GM12874 (cell line): ENCODE data around the gene FAM107B.

ENCODE experiments used
- TF ChIP-seq, protein P1 (sequence below): IDR thresholded peaks from 2 replicates; pipeline ENCODE4 v1.5.1; 2011; ENCODE audit warnings: low read depth, mild to moderate bottlenecking, control low read depth, low read length, moderate library complexity; ENCODE audit not compliant: insufficient read depth

FAM107B gene

GRCh38 chr10:14658331-14659127, 116.2 kb downstream of the FAM107B start:
- TF ChIP-seq, protein P1, sequence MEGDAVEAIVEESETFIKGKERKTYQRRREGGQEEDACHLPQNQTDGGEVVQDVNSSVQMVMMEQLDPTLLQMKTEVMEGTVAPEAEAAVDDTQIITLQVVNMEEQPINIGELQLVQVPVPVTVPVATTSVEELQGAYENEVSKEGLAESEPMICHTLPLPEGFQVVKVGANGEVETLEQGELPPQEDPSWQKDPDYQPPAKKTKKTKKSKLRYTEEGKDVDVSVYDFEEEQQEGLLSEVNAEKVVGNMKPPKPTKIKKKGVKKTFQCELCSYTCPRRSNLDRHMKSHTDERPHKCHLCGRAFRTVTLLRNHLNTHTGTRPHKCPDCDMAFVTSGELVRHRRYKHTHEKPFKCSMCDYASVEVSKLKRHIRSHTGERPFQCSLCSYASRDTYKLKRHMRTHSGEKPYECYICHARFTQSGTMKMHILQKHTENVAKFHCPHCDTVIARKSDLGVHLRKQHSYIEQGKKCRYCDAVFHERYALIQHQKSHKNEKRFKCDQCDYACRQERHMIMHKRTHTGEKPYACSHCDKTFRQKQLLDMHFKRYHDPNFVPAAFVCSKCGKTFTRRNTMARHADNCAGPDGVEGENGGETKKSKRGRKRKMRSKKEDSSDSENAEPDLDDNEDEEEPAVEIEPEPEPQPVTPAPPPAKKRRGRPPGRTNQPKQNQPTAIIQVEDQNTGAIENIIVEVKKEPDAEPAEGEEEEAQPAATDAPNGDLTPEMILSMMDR = no peak

DNA sequence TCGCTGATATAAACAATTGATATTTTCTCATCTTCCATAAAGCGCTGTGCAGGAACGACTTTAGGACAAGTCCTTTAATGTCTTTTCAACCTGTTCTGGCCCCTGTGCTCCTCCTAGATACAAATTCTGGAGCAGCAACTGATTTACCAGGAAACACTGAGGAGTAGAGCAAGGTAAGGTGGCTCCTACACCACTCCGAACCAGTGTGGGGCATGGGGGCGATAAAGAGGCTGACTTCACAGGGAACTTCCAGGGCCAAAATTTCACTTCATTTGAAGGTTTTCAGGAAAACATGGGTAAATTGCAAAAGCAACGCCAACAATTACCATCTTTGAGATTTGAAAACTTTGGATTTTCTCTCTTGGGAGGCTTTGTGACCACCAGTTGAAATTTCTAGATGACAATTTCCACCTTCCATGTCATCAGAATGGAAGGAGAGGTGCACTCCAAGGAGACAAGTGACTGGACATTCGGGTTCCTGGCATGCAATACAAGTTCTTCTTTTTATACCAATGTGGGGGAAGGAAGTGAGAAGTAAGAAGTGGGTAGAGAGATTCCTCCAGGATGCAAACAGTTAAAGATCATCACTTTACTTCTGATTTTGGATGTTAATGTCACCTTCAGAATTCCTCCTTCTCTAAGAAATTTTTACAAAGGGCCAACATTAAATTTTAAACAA, 118.5 kb downstream of the FAM107B start:
- TF ChIP-seq, protein P1 = no peak

DNA sequence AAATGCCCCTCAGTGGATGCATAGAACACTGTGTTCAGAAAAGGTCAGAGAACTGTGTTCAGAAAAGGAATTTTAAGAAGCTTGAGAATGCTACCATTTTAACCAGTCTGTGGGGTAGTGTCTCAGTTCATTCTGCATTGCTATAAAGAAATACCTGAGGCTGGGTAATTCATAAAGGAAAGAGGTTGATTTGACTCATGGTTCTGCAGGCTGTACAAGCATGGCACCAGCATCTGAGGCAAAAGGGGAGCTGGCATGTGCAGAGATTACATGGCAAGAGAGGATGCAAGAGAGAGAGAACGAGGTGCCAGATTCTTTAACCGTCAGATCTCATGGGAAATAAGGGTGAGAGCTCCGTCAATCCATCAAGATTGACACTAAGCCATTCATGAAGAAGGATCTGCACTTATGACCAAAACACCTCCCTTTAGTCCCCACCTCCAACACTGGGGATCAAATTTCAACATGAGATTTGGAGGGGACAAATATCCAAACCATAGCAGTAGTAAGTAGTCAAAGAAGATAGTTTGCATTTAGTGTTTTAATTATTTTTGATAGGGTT, 119.8 kb downstream of the FAM107B start:
- TF ChIP-seq, protein P1 = no peak

- TF ChIP-seq, protein P1 = no peak
These were observed 121.2 kb downstream of the FAM107B start for GRCh38 chr10:14653271-14654161.

- TF ChIP-seq, protein P1 = no peak
These were observed 121.9 kb downstream of the FAM107B start for GRCh38 chr10:14652816-14653215.

DNA sequence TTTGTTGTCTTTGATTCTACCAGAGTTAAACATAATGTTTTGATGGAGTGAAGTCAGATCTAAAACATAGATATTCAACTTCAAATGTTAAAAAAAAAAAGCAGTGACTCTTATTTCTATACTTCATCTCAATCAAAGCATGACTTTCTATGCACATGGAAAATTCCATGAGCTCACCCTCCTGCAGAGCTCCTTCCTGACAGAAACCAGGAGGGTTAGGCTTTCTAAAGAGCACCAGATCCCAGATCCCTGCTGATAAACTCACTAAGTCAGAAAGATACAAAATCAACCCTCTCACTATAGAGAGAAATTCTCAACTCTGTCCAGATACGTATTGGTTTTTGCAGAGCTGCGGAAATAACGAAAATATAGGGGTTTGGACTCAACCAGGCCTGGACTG, 122.6 kb downstream of the FAM107B start:
- TF ChIP-seq, protein P1 = no peak
